Measurements from ENCODE around the gene RGS3.

RGS3 gene

GRCh38 chr9:113556877-113557593 is 93.5 kb downstream of the RGS3 start:
- H2AFZ ChIP-seq (ENCODE audit: low read depth, low read length), result no peak overlapping the region
- H3K4me2 ChIP-seq (ENCODE audit: low read length), result no peak overlapping the region
- 0 out of 2 replicates have a peak, but pooled peaks cover 3% of the 10 kb centered on the region for H3K27me3 ChIP-seq (ENCODE audit: low read depth, low read length)
- H4K20me1 ChIP-seq (ENCODE audit: insufficient read depth, low read length), result no peaks in the 10 kb centered on the region
- no peaks in the 10 kb centered on the region for H3K4me1 ChIP-seq (ENCODE audit: low read length)
- no peak overlapping the region for H3K27ac ChIP-seq (ENCODE audit: low read length)
- no peak overlapping the region for H3K4me3 ChIP-seq (ENCODE audit: low read length)
- no peak overlapping the region for H3K9ac ChIP-seq (ENCODE audit: low read length)
- no peak for TF ChIP-seq EZH2phosphoT487 (IDR thresholded peaks at IDR 0.05; ENCODE audit: low read depth)
- TF ChIP-seq CTCF (IDR thresholded peaks at IDR 0.05; ENCODE audit: low read depth, low read length), result no peak
- no peaks in the 10 kb centered on the region for H3K79me2 ChIP-seq (ENCODE audit: low read length)
- no peaks in the 10 kb centered on the region for H3K9me3 ChIP-seq (ENCODE audit: insufficient read depth, low read length)
- H3K36me3 ChIP-seq (replicated peaks; ENCODE audit: low read depth, low read length), result no peaks in the 10 kb centered on the region

GRCh38 chr9:113558632-113559502 is 95.3 kb downstream of the RGS3 start:
- H3K4me3 ChIP-seq (ENCODE audit: low read length), result no peak overlapping the region
- H3K9ac ChIP-seq (ENCODE audit: low read length), result no peak overlapping the region
- no peak overlapping the region for H2AFZ ChIP-seq (ENCODE audit: low read depth, low read length)
- no peak overlapping the region for H3K4me2 ChIP-seq (ENCODE audit: low read length)
- no peaks in the 10 kb centered on the region for H3K79me2 ChIP-seq (ENCODE audit: low read length)
- H3K4me1 ChIP-seq (ENCODE audit: low read length), result no peaks in the 10 kb centered on the region
- no peaks in the 10 kb centered on the region for H3K36me3 ChIP-seq (replicated peaks; ENCODE audit: low read depth, low read length)
- no peak overlapping the region for H3K27ac ChIP-seq (ENCODE audit: low read length)
- H3K9me3 ChIP-seq (ENCODE audit: insufficient read depth, low read length), result no peaks in the 10 kb centered on the region
- TF ChIP-seq CTCF (IDR thresholded peaks at IDR 0.05; ENCODE audit: low read depth, low read length), result no peak
- no peaks in the 10 kb centered on the region for H4K20me1 ChIP-seq (ENCODE audit: insufficient read depth, low read length)
- H3K27me3 ChIP-seq (ENCODE audit: low read depth, low read length), result 0 out of 2 replicates have a peak, but pooled peaks cover 3% of the 10 kb centered on the region

- no peaks in the 10 kb centered on the region for H3K36me3 ChIP-seq (replicated peaks; ENCODE audit: low read depth, low read length)
- peaks cover 2% of the 10 kb centered on the region for H3K4me1 ChIP-seq (ENCODE audit: low read length)
- H4K20me1 ChIP-seq (ENCODE audit: insufficient read depth, low read length), result no peaks in the 10 kb centered on the region
- H3K9ac ChIP-seq (ENCODE audit: low read length), result no peak overlapping the region
- no peak overlapping the region for H2AFZ ChIP-seq (ENCODE audit: low read depth, low read length)
- H3K27me3 ChIP-seq (ENCODE audit: low read depth, low read length), result peaks cover 5% of the 10 kb centered on the region
- H3K9me3 ChIP-seq (ENCODE audit: insufficient read depth, low read length), result no peaks in the 10 kb centered on the region
- TF ChIP-seq EZH2phosphoT487 (IDR thresholded peaks at IDR 0.05; ENCODE audit: low read depth), result no peak
- TF ChIP-seq CTCF (IDR thresholded peaks at IDR 0.05; ENCODE audit: low read depth, low read length), result no peak
- H3K27ac ChIP-seq (ENCODE audit: low read length), result no peak overlapping the region
- H3K4me2 ChIP-seq (ENCODE audit: low read length), result no peak overlapping the region
- H3K4me3 ChIP-seq (ENCODE audit: low read length), result no peak overlapping the region
- H3K79me2 ChIP-seq (ENCODE audit: low read length), result no peaks in the 10 kb centered on the region
Measured at GRCh38 chr9:113559834-113560800, 96.6 kb downstream of the RGS3 start.

Data from OCI-LY3 (cell line).